AG09319 (cell line): Measurements from ENCODE around the gene TRAK1.

ENCODE experiments used
- DNase-seq: peaks from one replicate; pipeline ENCODE4 v3.0.0-alpha.2; 2010; ENCODE audit warnings: low read depth; ENCODE audit errors: extremely low read depth
- TF ChIP-seq, protein P1 (sequence below): IDR thresholded peaks from 2 replicates; pipeline ENCODE4 v1.5.1; 2011; ENCODE audit warnings: low read depth, mild to moderate bottlenecking, inconsistent platforms, low read length, moderate library complexity

The TRAK1 gene

DNA sequence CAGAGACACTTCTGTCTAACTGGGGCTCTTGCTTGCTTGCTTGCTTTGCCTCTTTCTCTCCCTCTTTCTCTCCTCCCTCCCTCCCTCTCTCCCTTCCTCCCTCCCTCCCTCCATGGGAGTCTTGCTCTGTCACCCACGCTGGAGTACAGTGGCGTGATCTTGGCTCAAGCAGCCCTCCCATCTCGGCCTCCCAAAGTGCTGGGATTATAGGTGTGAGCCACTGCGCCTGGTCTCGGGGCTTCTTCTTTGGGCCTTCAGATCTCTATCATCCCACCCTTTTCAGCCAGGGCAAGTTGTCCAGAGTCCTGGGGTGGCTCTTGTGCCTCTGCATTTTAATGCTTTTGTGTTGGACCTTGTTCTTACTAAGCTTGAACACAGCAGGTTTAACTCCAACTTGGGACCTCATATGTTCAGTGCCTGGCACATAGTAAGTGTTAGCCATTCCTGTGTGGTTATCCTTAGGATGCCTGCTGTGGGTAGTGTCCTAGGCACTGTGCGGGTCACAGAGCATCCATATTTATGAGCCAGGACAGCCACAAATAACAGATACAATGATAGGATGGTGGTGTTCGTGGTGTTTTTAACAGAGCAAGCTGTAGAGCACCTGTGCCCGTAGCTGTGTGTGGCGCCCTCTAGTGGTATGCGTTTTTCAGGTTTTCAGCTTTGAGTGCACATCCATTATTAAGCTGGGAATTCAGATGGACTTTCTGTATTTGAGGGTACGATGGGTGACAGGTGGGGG, 99.7 kb downstream of the TRAK1 start:
- TF ChIP-seq, protein P1, sequence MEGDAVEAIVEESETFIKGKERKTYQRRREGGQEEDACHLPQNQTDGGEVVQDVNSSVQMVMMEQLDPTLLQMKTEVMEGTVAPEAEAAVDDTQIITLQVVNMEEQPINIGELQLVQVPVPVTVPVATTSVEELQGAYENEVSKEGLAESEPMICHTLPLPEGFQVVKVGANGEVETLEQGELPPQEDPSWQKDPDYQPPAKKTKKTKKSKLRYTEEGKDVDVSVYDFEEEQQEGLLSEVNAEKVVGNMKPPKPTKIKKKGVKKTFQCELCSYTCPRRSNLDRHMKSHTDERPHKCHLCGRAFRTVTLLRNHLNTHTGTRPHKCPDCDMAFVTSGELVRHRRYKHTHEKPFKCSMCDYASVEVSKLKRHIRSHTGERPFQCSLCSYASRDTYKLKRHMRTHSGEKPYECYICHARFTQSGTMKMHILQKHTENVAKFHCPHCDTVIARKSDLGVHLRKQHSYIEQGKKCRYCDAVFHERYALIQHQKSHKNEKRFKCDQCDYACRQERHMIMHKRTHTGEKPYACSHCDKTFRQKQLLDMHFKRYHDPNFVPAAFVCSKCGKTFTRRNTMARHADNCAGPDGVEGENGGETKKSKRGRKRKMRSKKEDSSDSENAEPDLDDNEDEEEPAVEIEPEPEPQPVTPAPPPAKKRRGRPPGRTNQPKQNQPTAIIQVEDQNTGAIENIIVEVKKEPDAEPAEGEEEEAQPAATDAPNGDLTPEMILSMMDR = peak; percentile 81
- no peak for DNase-seq

DNA sequence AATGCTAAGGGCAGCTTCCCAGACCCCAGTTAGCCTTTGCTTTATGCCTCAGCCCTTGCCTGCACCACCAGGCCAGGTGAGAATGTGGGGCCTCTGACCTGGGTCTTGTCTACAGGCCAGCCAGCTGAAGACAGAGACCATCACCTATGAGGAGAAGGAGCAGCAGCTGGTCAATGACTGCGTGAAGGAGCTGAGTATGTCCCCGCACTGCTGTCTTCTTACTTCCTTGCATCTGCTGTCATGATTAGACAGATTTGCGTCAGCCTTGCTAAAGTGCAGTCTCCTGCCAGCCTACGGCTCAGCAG, 100.2 kb downstream of the TRAK1 start:
- DNase-seq = no peak
- TF ChIP-seq, protein P1 = no peak

DNA sequence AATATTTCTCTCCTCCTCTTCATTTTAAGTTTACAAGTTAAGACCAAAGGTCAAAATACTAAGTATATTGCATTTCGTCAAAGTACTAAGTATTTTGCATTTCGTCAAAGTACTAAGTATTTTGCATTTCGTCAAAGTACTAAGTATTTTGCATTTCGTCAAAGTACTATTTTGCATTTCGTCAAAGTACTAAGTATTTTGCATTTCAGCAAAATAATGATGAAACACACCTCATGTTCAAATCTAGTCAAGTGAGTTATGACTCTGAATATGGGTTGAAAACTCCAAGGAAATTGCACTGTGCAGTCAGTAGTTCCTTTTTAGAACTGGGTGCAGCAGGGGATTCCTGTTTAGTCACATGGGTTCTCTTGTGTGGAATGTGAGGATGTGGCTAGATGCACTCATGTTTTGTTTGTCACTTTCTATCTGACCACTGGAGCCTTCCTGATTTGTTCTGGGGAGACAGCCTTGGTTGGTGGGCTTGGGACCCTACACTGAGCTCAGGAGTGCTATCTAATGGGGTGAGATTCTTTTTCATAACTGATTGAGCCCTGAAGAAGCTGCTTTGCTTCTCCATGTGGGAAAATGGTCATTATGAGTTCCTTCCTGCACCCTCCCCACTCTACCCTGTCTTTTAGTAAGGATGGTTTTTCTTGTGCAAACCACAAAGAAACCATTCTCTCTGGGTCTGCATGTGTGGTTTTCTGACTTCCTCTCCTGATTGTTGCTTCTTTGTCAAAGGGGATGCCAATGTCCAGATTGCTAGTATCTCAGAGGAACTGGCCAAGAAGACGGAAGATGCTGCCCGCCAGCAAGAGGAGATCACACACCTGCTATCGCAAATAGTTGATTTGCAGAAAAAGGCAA, 101.4 kb downstream of the TRAK1 start:
- no peak for DNase-seq
- TF ChIP-seq, protein P1 = no peak

DNA sequence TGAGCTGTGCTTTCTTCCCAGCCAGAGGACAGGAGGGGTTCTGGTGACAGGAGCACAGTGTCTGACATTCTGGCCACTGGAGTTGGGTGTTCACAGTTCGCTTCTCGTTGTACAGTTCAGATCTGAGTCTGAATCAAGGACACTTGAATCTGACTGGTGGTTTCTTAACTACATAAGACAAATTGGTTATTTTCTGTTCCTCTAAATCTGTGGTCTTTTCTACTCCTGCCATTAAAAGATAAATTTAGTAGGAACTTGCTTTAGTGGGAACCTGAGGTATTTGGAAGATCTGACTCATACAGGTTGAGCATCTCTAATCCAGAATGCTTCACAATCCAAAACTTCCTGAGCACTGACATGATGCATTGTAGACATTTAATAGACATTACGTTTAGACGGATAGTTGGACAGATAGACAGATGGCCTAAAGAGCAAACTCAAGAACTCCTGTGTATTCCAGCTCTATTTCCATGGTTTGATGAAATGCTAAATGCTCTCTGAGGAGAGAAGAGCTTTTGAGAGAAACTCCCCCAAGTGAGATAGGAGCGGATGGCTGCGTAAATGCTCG, 103.9 kb downstream of the TRAK1 start:
- DNase-seq = no peak
- TF ChIP-seq, protein P1 = no peak

DNA sequence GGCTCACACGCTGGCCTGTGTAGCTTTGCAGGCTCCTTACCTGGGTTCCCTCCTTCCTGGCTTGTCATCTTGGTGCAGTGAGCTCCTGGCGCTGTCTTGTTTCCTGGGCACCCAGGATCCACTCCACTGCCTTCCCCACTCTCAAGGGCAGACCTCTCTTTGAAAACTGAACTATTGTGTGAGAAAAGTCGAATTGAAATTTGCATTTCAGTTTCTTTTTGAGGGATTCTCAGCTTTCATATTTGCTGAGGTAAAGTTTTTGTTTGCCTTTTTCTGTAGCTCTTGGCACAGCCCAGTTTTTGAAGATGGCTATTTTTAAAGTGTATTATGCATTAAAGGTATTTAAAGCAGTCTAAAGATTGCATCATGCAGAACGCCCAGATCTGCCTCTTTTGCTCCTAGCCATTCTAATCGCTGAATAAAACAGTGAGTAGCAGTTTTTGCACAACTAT, 104.7 kb downstream of the TRAK1 start:
- TF ChIP-seq, protein P1 = no peak
- DNase-seq = no peak

DNA sequence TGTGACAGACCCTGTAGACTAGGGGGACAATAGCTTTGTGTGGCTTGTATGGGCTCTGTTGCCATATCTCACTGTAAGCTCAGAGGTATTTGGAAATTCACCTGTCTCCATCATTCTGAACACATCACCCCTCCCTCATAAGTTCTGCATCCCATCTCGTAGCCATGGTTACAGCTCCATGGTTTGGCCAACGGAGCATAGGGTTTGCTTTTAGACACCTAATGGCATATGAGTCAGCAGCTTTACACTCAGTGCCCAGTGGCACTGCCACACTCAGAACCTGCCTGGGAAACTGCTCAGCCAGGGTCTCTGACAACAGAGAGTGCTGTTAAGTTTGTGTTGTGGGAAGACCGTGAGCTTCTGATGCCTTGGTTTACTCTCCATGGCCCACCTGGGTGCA, 107.6 kb downstream of the TRAK1 start:
- no peak for DNase-seq
- TF ChIP-seq, protein P1 = no peak
